ENCODE measurements around the gene TNS4. TPM values are rescaled to one million over a fixed set of nuclear protein-coding genes. Genes with fewer than 3 reads are reported as not detected.

Gene TNS4
- total and polyA plus RNA-seq, 9 of the 15 experiments (the other 6 are each of a cell fraction or from before 2014, with no cell fraction given) = 0.04 to 0.73 (median 0.24) TPM; not detected in 1

- TF ChIP-seq CREB1 (IDR thresholded peaks at IDR 0.05) (no peak), CREB1 (CRISPR knock-in tag; IDR thresholded peaks at IDR 0.05) (no peak), ZBTB43 (CRISPR knock-in tag; IDR thresholded peaks at IDR 0.05) (no peak), DLX4 (CRISPR knock-in tag; IDR thresholded peaks at IDR 0.05) (no peak), ZNF174 (CRISPR knock-in tag; IDR thresholded peaks at IDR 0.05) (no peak), GATAD2A (IDR thresholded peaks at IDR 0.05) (0 out of 2 replicates have a peak, but pooled peaks have one; percentile 68), BMI1 (IDR thresholded peaks at IDR 0.05; ENCODE audit: low read length) (no peak), RNF2 (IDR thresholded peaks at IDR 0.05) (peak; percentile 96), TRIM24 (IDR thresholded peaks at IDR 0.05) (peak; percentile 65 to 69; a peak in 3 of 4 replicates), MECOM (CRISPR knock-in tag; IDR thresholded peaks at IDR 0.05) (peak; percentile 96), SFPQ (IDR thresholded peaks at IDR 0.05; ENCODE audit: low read depth, low read length) (no peak), DDX20 (tag; IDR thresholded peaks at IDR 0.05; ENCODE audit: low read depth) (no peak), YBX1 (IDR thresholded peaks at IDR 0.05) (no peak), TEAD1 (CRISPR knock-in tag; IDR thresholded peaks at IDR 0.05) (peak; percentile 70 to 87; a peak in 2 of 4 replicates), ZNF583 (CRISPR knock-in tag; IDR thresholded peaks at IDR 0.05) (0 out of 2 replicates have a peak, but pooled peaks have one; percentile 26), CC2D1A (IDR thresholded peaks at IDR 0.05) (peak; percentile 61; the same call in 1 of the 2 replicates), CREBBP (IDR thresholded peaks at IDR 0.05; ENCODE audit: low read depth, low read length) (no peak), ZNF445 (CRISPR knock-in tag; IDR thresholded peaks at IDR 0.05; ENCODE audit: low read depth) (no peak), ZNF197 (CRISPR knock-in tag; IDR thresholded peaks at IDR 0.05; ENCODE audit: low read depth) (no peak), RAD51 (IDR thresholded peaks at IDR 0.05; ENCODE audit: borderline replicate concordance, low read depth) (no peak), ATF7 (IDR thresholded peaks at IDR 0.05) (no peak), CBFA2T3 (IDR thresholded peaks at IDR 0.05) (peak; percentile 94), NCOR1 (IDR thresholded peaks at IDR 0.05) (peak; percentile 81), DMBX1 (CRISPR knock-in tag; IDR thresholded peaks at IDR 0.05; ENCODE audit: borderline replicate concordance) (peak; percentile 20; the same call in 1 of the 2 replicates), WHSC1 (IDR thresholded peaks at IDR 0.05; ENCODE audit: low read length) (no peak), FOXP1 (CRISPR knock-in tag; IDR thresholded peaks at IDR 0.05) (no peak), EP300 (IDR thresholded peaks at IDR 0.05; ENCODE audit: low read length) (peak; percentile 98), POLR2AphosphoS5 (IDR thresholded peaks at IDR 0.05; ENCODE audit: control insufficient read depth, insufficient read depth, low read depth, low read length) (peak; percentile 69)
Measured at GRCh38 chr17:40516581-40517285, 15.3 kb upstream of the TNS4 start (continued).

All from K562 (cell line).